Endothelial cell of umbilical vein (primary cell): ENCODE results near the gene IGSF9B. TPM values are rescaled to one million over a fixed set of nuclear protein-coding genes. Genes with fewer than 3 reads are reported as not detected.

Experiments
- BruUV-seq: library from RNA; stranded (reverse); fragments of 400-500 nt; replicated peaks from 2 replicates; lab custom pipeline; 2021; lab: Mats Ljungman, UMichigan
- CTCF ChIA-PET: fragments of 300-600, 350-600 bp; sonication (Branson Sonifier 250); formaldehyde crosslinking; loops from one replicate; lab custom pipeline; 2021; ENCODE audit warnings: antibody characterized with exemption, inconsistent platforms; lab: Charles Lee
- POLR2A ChIA-PET: fragments of 300-600, 350-600 bp; sonication (Branson Sonifier 250); formaldehyde crosslinking; loops from one replicate; lab custom pipeline; 2021; ENCODE audit warnings: antibody characterized with exemption, inconsistent platforms; lab: Charles Lee
- DNase-seq: peaks from one replicate; pipeline ENCODE4 v3.0.0-alpha.2; 2011; ENCODE audit warnings: low read depth, low spot score
- FAIRE-seq: peaks from 2 replicates; lab custom pipeline; 2011; peaks lifted over from hg19 to GRCh38; lab: Jason Lieb, UNC
- H2AFZ ChIP-seq: 2 replicates; pipeline ENCODE4 v1.6.0; 2012; ENCODE audit warnings: low read depth, low read length, control low read depth, inconsistent platforms
- H3K27ac ChIP-seq: 2 replicates; pipeline ENCODE4 v1.5.1; 2011; ENCODE audit warnings: low read depth, mild to moderate bottlenecking, control low read depth, low read length, moderate library complexity; ENCODE audit not compliant: insufficient read depth
- H3K27me3 ChIP-seq, 2 experiments: 2 replicates each; pipeline versions ENCODE4 v1.6.0 to v1.6.1; 2011; ENCODE audit warnings: low read length in 2 of 2, mixed read lengths in 1 of 2; ENCODE audit not compliant: control insufficient read depth in 2 of 2, insufficient read depth in 2 of 2
- H3K36me3 ChIP-seq, 2 experiments: 2 replicates in 1 of 2; 3 replicates in 1 of 2; pipeline ENCODE4 v1.5.1; 2011; ENCODE audit warnings: low read length in 2 of 2, mild to moderate bottlenecking in 1 of 2, moderate library complexity in 1 of 2; ENCODE audit not compliant: control insufficient read depth in 2 of 2, insufficient read depth in 2 of 2; ENCODE audit errors: extremely low read depth in 1 of 2
- H3K4me1 ChIP-seq: 3 replicates; pipeline ENCODE4 v1.5.1; 2011; ENCODE audit warnings: mild to moderate bottlenecking, low read length; ENCODE audit not compliant: control insufficient read depth, insufficient read depth; ENCODE audit errors: extremely low read depth
- H3K4me2 ChIP-seq: 2 replicates; pipeline ENCODE4 v1.6.1; 2011; ENCODE audit warnings: low read length, control low read depth, mixed read lengths; ENCODE audit not compliant: insufficient read depth
- H3K4me3 ChIP-seq, 3 experiments: fragments of 200-600 bp in 1 of 3; sonication (generic), shearing (Covaris generic) in 1 of 3; replicated peaks in 1 of 3; 2 replicates each; pipeline ENCODE4 v1.5.1; 2011 to 2016; ENCODE audit warnings: control low read depth in 3 of 3, low read length in 3 of 3, mild to moderate bottlenecking in 2 of 3, inconsistent platforms in 1 of 3, low read depth in 1 of 3, moderate library complexity in 1 of 3; ENCODE audit not compliant: insufficient read depth in 1 of 3
- H3K79me2 ChIP-seq: 2 replicates; pipeline ENCODE4 v1.6.0; 2012; ENCODE audit warnings: low read length, inconsistent platforms; ENCODE audit not compliant: control insufficient read depth, insufficient read depth
- H3K9ac ChIP-seq: replicated peaks from 2 replicates; pipeline ENCODE3; 2011; ENCODE audit warnings: low read length, control low read depth; ENCODE audit not compliant: insufficient read depth; ENCODE audit errors: extremely low read depth
- H3K9me1 ChIP-seq: replicated peaks from 3 replicates; pipeline ENCODE4 v1.6.0; 2011; ENCODE audit warnings: mild to moderate bottlenecking, low read length; ENCODE audit not compliant: control insufficient read depth, insufficient read depth; ENCODE audit errors: extremely low read depth
- H3K9me3 ChIP-seq: replicated peaks from 2 replicates; pipeline ENCODE4 v1.5.1; 2012; ENCODE audit warnings: low read length, inconsistent platforms; ENCODE audit not compliant: control insufficient read depth, insufficient read depth
- H4K20me1 ChIP-seq: replicated peaks from 2 replicates; pipeline ENCODE3; 2011; ENCODE audit warnings: mild to moderate bottlenecking, low read length; ENCODE audit not compliant: control insufficient read depth, insufficient read depth; ENCODE audit errors: extremely low read depth
- FOS ChIP-seq: IDR thresholded peaks from 2 replicates; pipeline ENCODE4 v1.6.1; 2011; ENCODE audit warnings: mild to moderate bottlenecking, low read length, moderate library complexity, borderline replicate concordance; ENCODE audit not compliant: insufficient read depth
- GATA2 ChIP-seq: IDR thresholded peaks from 2 replicates; pipeline ENCODE4 v1.7.0; 2011; ENCODE audit warnings: low read depth, mild to moderate bottlenecking, moderate library complexity, mixed read lengths, low read length; ENCODE audit not compliant: insufficient read length, insufficient read depth
- JUN ChIP-seq: IDR thresholded peaks from 2 replicates; pipeline ENCODE4 v1.6.1; 2011; ENCODE audit warnings: borderline replicate concordance, low read depth; ENCODE audit not compliant: insufficient read length, insufficient read depth
- MYC ChIP-seq: IDR thresholded peaks from one replicate; pipeline ENCODE4 v1.6.1; 2011; ENCODE audit warnings: mild to moderate bottlenecking, low read depth, low read length
- POLR2A ChIP-seq: IDR thresholded peaks from 2 replicates; pipeline ENCODE4 v1.6.1; 2012; ENCODE audit warnings: low read depth, mild to moderate bottlenecking, control low read depth, low read length
- POLR2AphosphoS5 ChIP-seq: IDR thresholded peaks from 2 replicates; pipeline ENCODE4 v1.6.1; 2012; ENCODE audit warnings: low read depth, mild to moderate bottlenecking, control low read depth, low read length, moderate library complexity; ENCODE audit not compliant: insufficient read depth
- dilution Hi-C: fragments of 300-500 bp; cut with MboI; formaldehyde crosslinking; loops from one replicate; pipeline ENCODE4 v1.15.0; 2019; ENCODE audit warnings: low sequenced_read_pairs; ENCODE audit not compliant: extremely low pct_ligation_motif_present
- intact Hi-C: fragments of 100-400 bp; cut with micrococcal nuclease; formaldehyde crosslinking; loops from one replicate; pipeline ENCODE4 v1.10.0; 2022
- polyA plus RNA-seq, 4 experiments: library from polyadenylated mRNA; depleted of rRNA in 3 of 4; stranded (reverse) in 3 of 4; unstranded in 1 of 4; fragments of >200 nt; gene quantifications; 2 replicates each; pipeline versions ENCODE4 v1.2.1 to v1.2.3, GENCODE V29; 2011 to 2012; ENCODE audit warnings: missing spikeins in 1 of 4
- total RNA-seq: library from RNA; stranded (reverse); gene quantifications from 2 replicates; pipeline ENCODE4 v1.2.3, GENCODE V29; 2021
- TF ChIP-seq, protein P1 (sequence below): IDR thresholded peaks from 2 replicates; pipeline ENCODE4 v1.6.1; 2011; ENCODE audit not compliant: insufficient read depth, insufficient read length

IGSF9B gene
- total and polyA plus RNA-seq, 2 donors (not counting 3 experiments of a cell fraction or from before 2014, with no cell fraction given), result 0.15 to 0.18 TPM

DNA sequence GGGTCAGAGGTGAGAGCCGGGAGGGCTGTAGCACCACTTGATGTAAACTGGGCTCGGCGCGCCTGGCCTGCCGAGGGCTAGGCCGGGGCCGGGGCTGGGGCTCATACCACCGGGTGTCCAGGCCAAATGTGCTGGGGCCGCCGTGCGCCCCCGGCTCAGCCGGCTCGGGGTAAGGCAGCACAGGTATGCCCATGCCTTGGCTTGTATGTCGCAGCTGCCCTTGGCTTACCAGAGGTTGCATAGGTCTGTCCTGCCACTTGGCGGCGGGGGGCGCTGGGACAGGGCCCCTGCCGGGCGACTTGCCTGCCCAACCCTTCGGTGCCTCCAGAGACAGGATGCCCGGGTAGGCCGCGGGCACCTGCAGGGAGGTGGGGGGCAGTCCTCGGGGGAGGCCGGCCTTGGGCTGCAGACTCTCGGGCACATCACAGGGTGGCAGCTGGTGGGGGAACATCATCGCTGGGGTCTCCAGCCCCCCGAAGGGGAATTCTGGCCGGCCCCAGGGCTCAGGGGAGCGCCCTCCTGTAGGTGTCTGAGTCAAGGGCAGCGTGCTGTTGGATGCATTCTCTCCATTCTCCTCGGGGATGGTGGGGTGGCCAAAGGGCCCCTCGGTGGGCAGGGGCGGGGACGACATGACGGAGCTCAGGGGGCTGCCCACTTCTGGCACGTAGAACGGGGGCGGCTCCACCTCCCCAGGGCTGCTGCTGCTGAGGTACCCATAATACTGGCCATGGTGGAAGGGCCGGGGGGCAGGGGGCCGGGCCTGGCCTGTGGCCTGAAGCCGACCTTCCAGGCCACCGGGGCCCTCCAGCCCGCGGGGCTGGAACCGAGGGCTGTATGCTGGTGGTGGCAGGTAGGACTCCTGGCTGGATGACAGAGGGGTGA lies 36.4 kb downstream of the IGSF9B start:
- Histone ChIP-seq H3K4me3 (no peak overlapping the region), H3K36me3 (no peaks in the 10 kb centered on the region), H2AFZ (no peak overlapping the region), H4K20me1 (no peaks in the 10 kb centered on the region), H3K4me2 (no peak overlapping the region), H3K27me3 (no peaks in the 10 kb centered on the region), H3K4me1 (no peaks in the 10 kb centered on the region), H3K79me2 (no peaks in the 10 kb centered on the region), H3K9ac (no peak overlapping the region), H3K9me3 (no peaks in the 10 kb centered on the region), H3K9me1 (no peaks in the 10 kb centered on the region), H3K27ac (no peak overlapping the region)
- FAIRE-seq (no peak), DNase-seq (no peak)
- dilution Hi-C loops (no loop called here), intact Hi-C loops (no loop called here)
- no TSS peak for BruUV-seq
- ChIA-PET CTCF (no interaction called here), POLR2A (no interaction called here)
- TF ChIP-seq FOS (no peak), POLR2A (no peak), MYC (no peak), JUN (no peak), GATA2 (no peak), POLR2AphosphoS5 (no peak)
- TF ChIP-seq, protein P1, sequence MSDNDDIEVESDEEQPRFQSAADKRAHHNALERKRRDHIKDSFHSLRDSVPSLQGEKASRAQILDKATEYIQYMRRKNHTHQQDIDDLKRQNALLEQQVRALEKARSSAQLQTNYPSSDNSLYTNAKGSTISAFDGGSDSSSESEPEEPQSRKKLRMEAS, result no peak
